Activated CD8-positive, alpha-beta memory T cell treated with anti-CD3 and anti-CD28 coated beads for 1 hour (primary cell): ENCODE data around the gene FKBP5.
"Not testable (repeated sequence)": the region's sequence is repeated elsewhere in the genome, so short reads cannot be mapped to it uniquely, and the experiment has no call there.

Source experiments
- DNase-seq, 2 donors: peaks; one replicate each; pipeline ENCODE4 v3.0.0-alpha.2; 2020; ENCODE audit warnings: low read depth in 1 of 2; ENCODE audit errors: extremely low read depth in 1 of 2

FKBP5 gene

GRCh38 chr6:35691027-35691824 is 2.5 kb upstream of the FKBP5 start:
- no peak for DNase-seq

GRCh38 chr6:35690484-35690883 is 1.8 kb upstream of the FKBP5 start:
- no peak for DNase-seq

- not testable (repeated sequence) for DNase-seq
These were observed 1.3 kb upstream of the FKBP5 start for GRCh38 chr6:35690006-35690405.

GRCh38 chr6:35687658-35688604 is 784 bp downstream of the FKBP5 start:
- DNase-seq = peak in 1 of 2 donors; percentile 41

- no peak for DNase-seq
These were observed 1.7 kb downstream of the FKBP5 start for GRCh38 chr6:35686873-35687555.

GRCh38 chr6:35686436-35686835 is 2.3 kb downstream of the FKBP5 start:
- DNase-seq = no peak

- DNase-seq = no peak
These were observed 5.4 kb downstream of the FKBP5 start for GRCh38 chr6:35683267-35683666.

- DNase-seq = no peak
These were observed 7.4 kb downstream of the FKBP5 start for GRCh38 chr6:35681298-35681697.

GRCh38 chr6:35679399-35679798 is 9.3 kb downstream of the FKBP5 start:
- DNase-seq = no peak

GRCh38 chr6:35678814-35679213 is 9.9 kb downstream of the FKBP5 start:
- no peak for DNase-seq

GRCh38 chr6:35678021-35678654 is 10.6 kb downstream of the FKBP5 start:
- no peak for DNase-seq

GRCh38 chr6:35677456-35677855 is 11.3 kb downstream of the FKBP5 start:
- no peak for DNase-seq

- no peak for DNase-seq
These were observed 12.8 kb downstream of the FKBP5 start for GRCh38 chr6:35675871-35676459.

- no peak for DNase-seq
These were observed 14.1 kb downstream of the FKBP5 start for GRCh38 chr6:35674594-35674993.

- no peak for DNase-seq
These were observed 15.0 kb downstream of the FKBP5 start for GRCh38 chr6:35673755-35674154.

- DNase-seq = not testable (repeated sequence)
These were observed 15.4 kb downstream of the FKBP5 start for GRCh38 chr6:35673284-35673666.

- not testable (repeated sequence) for DNase-seq
These were observed 18.3 kb downstream of the FKBP5 start for GRCh38 chr6:35670453-35670852.

GRCh38 chr6:35669451-35670045 is 19.2 kb downstream of the FKBP5 start:
- DNase-seq = no peak

GRCh38 chr6:35668744-35669450 is 19.8 kb downstream of the FKBP5 start:
- no peak for DNase-seq
